Gastrocnemius medialis (tissue), 4 donors: ENCODE data around the gene JAM3.

ENCODE experiments used
- CTCF ChIP-seq, 5 experiments: fragments of 450-650 bp in 3 of 5; fragments of 200-600 bp in 2 of 5; sonication (generic) in 2 of 5; IDR thresholded peaks in 4 of 5; conservative IDR thresholded peaks in 1 of 5; 1 replicate in 4 of 5; 2 replicates in 1 of 5; pipeline ENCODE4 v1.5.1; 2016 to 2019; ENCODE audit warnings: antibody characterized with exemption in 5 of 5, mild to moderate bottlenecking in 3 of 5, moderate library complexity in 3 of 5
- POLR2A ChIP-seq, 2 donors: fragments of 450-650 bp; IDR thresholded peaks; one replicate each; pipeline ENCODE4 v1.6.1; 2017; ENCODE audit warnings: antibody characterized with exemption in 2 of 2, mild to moderate bottlenecking in 2 of 2, moderate library complexity in 2 of 2

DNA sequence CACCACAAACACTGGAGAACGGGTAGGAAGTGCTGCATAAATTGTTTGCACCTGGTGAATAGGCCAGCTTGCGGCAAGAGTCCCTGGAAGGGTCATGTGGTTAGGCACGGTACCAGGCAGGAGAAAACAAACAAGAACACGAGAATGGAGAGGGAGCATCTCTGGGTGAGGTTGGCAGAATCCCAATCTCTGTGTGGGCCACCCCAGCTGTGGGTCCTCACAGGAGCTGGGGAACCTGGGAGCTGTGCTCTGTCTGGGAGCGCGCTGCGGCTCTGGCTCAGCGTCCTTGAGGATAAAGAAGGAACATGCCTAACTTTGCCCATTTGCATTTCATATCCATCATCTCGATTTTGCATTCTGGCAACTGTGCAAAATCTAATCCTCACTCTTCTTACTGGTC is 46.1 kb upstream of the JAM3 start:
- TF ChIP-seq POLR2A (IDR thresholded peaks at IDR 0.05) = no peak
- TF ChIP-seq CTCF (IDR thresholded peaks at IDR 0.05 in 4 of 5, conservative IDR thresholded peaks at IDR 0.05 in 1 of 5) = no peak
